ENCODE data around the gene KPNA6. TPM values are rescaled to one million over a fixed set of nuclear protein-coding genes. Genes with fewer than 3 reads are reported as not detected.
A peak's percentile ranks its signal among the peaks of the same experiment; 100 is the strongest.

Gene KPNA6
- total RNA-seq, 1 experiment from 2014 or later: 79.9 TPM

- Histone ChIP-seq H3K79me2 (ENCODE audit: insufficient read depth, low read length) (peaks cover 25% of the 10 kb centered on the region), H3K4me3 (replicated peaks in 1 of 2; ENCODE audit: low read depth in 1 of 2, low read length in 2 of 2) (no peak overlapping the region), H4K20me1 (ENCODE audit: insufficient read depth) (no peaks in the 10 kb centered on the region; the same call in 1 of the 2 replicates), H3K9ac (ENCODE audit: low read length) (no peak overlapping the region), H3K27me3 (ENCODE audit: insufficient read depth, low read length) (no peaks in the 10 kb centered on the region), H3K27ac (ENCODE audit: low read depth, low read length) (no peak overlapping the region), H2AFZ (ENCODE audit: low read depth, low read length, poor library complexity, severe bottlenecking) (no peak overlapping the region), H3K36me3 (ENCODE audit: control insufficient read depth in 1 of 2, insufficient read depth in 2 of 2, low read length in 2 of 2) (peaks cover 2 to 4% of the 10 kb centered on the region in 2 experiments; a peak in 2 of 4 replicates), H3K4me2 (ENCODE audit: low read length) (no peak overlapping the region), H3K9me3 (ENCODE audit: control insufficient read depth in 1 of 2, insufficient read depth in 1 of 2, low read depth in 1 of 2, low read length in 2 of 2) (no peaks in the 10 kb centered on the region), H3K9me2 (ENCODE audit: insufficient read depth) (no peaks in the 10 kb centered on the region), H3K4me1 (ENCODE audit: control insufficient read depth in 1 of 2, insufficient read depth in 2 of 2, low read length in 2 of 2) (peaks cover 20 to 32% of the 10 kb centered on the region in 2 experiments)
- POLR2A ChIA-PET: no interaction called here
- intact Hi-C loops (cut with micrococcal nuclease): no loop called here
- no TSS peak for BruUV-seq (replicated peaks)
- RAD21 ChIA-PET (ENCODE audit: low non-redundant PET in 1 of 2, low total read pairs in 2 of 2, uncharacterized antibody in 2 of 2, unreplicated experiment in 2 of 2): no interaction called here
- CTCF ChIA-PET: no interaction called here
- TF ChIP-seq ATF3 (IDR thresholded peaks at IDR 0.05) (no peak), SP1 (IDR thresholded peaks at IDR 0.05; ENCODE audit: low read depth) (no peak), ELF1 (IDR thresholded peaks at IDR 0.05; ENCODE audit: borderline replicate concordance, low read depth) (no peak)
- no peak for ATAC-seq
- DNase-seq (ENCODE audit: low read depth, low spot score): no peak
Measured at GRCh38 chr1:32105338-32105737, 2.5 kb upstream of the KPNA6 start.

DNA sequence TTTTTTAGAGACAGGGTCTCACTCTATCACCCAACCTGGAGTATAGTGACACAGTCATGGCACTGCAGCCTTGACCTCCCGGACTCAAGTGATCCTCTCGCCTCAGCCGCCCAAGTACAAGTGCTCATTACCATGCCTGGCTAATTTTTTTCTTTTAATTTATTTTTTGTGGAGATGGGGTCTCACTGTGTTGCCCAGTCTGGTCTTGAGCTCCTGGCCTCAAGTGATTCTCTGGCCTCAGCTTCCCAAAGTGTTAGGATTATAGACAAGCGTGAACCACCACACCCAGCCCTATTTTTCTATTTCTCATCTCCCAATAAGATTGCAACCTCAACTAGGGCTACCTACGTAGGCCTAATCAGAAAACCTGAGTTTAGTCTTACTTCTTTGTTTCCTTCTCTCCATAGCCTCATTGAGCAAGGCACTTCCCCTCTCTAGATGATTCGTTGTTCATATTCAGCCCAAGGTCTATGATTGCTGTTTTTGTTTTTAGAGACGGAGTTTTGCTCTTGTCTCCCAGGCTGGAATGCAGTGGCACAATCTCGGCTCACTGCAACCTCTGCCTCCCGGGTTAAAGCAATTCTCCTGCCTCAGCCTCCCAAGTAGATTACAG lies 1.1 kb upstream of the KPNA6 start:
- Histone ChIP-seq H3K9me2 (ENCODE audit: insufficient read depth) (no peaks in the 10 kb centered on the region), H2AFZ (ENCODE audit: low read depth, low read length, poor library complexity, severe bottlenecking) (no peak overlapping the region), H3K36me3 (ENCODE audit: control insufficient read depth in 1 of 2, insufficient read depth in 2 of 2, low read length in 2 of 2) (peaks cover 2% of the 10 kb centered on the region in 2 experiments; a peak in 1 of 4 replicates), H3K9ac (ENCODE audit: low read length) (peak overlapping the region; percentile 87), H3K79me2 (ENCODE audit: insufficient read depth, low read length) (peaks cover 39% of the 10 kb centered on the region), H3K4me1 (ENCODE audit: control insufficient read depth in 1 of 2, insufficient read depth in 2 of 2, low read length in 2 of 2) (peaks cover 7 to 26% of the 10 kb centered on the region in 2 experiments; a peak in 3 of 4 replicates), H3K27ac (ENCODE audit: low read depth, low read length) (peak overlapping the region; percentile 92), H4K20me1 (ENCODE audit: insufficient read depth) (no peaks in the 10 kb centered on the region; the same call in 1 of the 2 replicates), H3K9me3 (ENCODE audit: control insufficient read depth in 1 of 2, insufficient read depth in 1 of 2, low read depth in 1 of 2, low read length in 2 of 2) (no peaks in the 10 kb centered on the region), H3K4me3 (replicated peaks in 1 of 2; ENCODE audit: low read depth in 1 of 2, low read length in 2 of 2) (peak overlapping the region; percentile 61 to 84), H3K4me2 (ENCODE audit: low read length) (peak overlapping the region; percentile 87), H3K27me3 (ENCODE audit: insufficient read depth, low read length) (no peaks in the 10 kb centered on the region)
- intact Hi-C loops (cut with micrococcal nuclease): no loop called here
- ChIA-PET CTCF (interaction anchor here (0.7 to 2.4 kb wide), 3 partner anchors 34 to 294 kb away, joined by 5 to 7 read pairs (median 5); partner anchors contain the start of gene TMEM39B), POLR2A (interaction anchor here (1.1 kb wide), 1 partner anchor 73 kb away, joined by 7 read pairs; the partner anchor contains the start of gene TXLNA), RAD21 (ENCODE audit: low non-redundant PET in 1 of 2, low total read pairs in 2 of 2, uncharacterized antibody in 2 of 2, unreplicated experiment in 2 of 2) (no interaction called here)
- ATAC-seq (no peak), DNase-seq (ENCODE audit: low read depth, low spot score) (no peak)
- BruUV-seq (replicated peaks): TSS peak; percentile 64
- TF ChIP-seq CEBPB (IDR thresholded peaks at IDR 0.05; ENCODE audit: low read depth) (no peak), ATF3 (IDR thresholded peaks at IDR 0.05) (no peak), FOSL1 (IDR thresholded peaks at IDR 0.05; ENCODE audit: low read depth) (no peak), ZNF274 (IDR thresholded peaks at IDR 0.05; ENCODE audit: low read depth, low read length) (no peak), EGR1 (IDR thresholded peaks at IDR 0.05; ENCODE audit: low read depth) (no peak), EZH2phosphoT487 (IDR thresholded peaks at IDR 0.05; ENCODE audit: borderline replicate concordance) (no peak), TCF7L2 (IDR thresholded peaks at IDR 0.05; ENCODE audit: borderline replicate concordance, extremely low read depth, insufficient read depth, insufficient read length) (no peak), CTCF (IDR thresholded peaks at IDR 0.05 in 2 of 3, conservative IDR thresholded peaks at IDR 0.05 in 1 of 3; ENCODE audit: borderline replicate concordance in 1 of 3, insufficient read depth in 1 of 3, low read depth in 2 of 3, low read length in 2 of 3) (no peak), ELF1 (IDR thresholded peaks at IDR 0.05; ENCODE audit: borderline replicate concordance, low read depth) (no peak), ZFX (IDR thresholded peaks at IDR 0.05) (no peak), SIN3A (IDR thresholded peaks at IDR 0.05; ENCODE audit: low read depth) (no peak), POLR2A (IDR thresholded peaks at IDR 0.05; ENCODE audit: borderline replicate concordance, extremely low read depth, insufficient read depth, insufficient read length) (no peak), SRF (IDR thresholded peaks at IDR 0.05; ENCODE audit: low read depth) (no peak)
- TF ChIP-seq, protein P1, sequence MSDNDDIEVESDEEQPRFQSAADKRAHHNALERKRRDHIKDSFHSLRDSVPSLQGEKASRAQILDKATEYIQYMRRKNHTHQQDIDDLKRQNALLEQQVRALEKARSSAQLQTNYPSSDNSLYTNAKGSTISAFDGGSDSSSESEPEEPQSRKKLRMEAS (IDR thresholded peaks at IDR 0.05): no peak
